Measurements from ENCODE around the gene MESD. TPM values are rescaled to one million over a fixed set of nuclear protein-coding genes. Genes with fewer than 3 reads are reported as not detected.
"Not testable (repeated sequence)": the region's sequence is repeated elsewhere in the genome, so short reads cannot be mapped to it uniquely, and the experiment has no call there.

MESD gene
- total and polyA plus RNA-seq, 2 donors from 2014 or later = 23.3 to 30.9 TPM

DNA sequence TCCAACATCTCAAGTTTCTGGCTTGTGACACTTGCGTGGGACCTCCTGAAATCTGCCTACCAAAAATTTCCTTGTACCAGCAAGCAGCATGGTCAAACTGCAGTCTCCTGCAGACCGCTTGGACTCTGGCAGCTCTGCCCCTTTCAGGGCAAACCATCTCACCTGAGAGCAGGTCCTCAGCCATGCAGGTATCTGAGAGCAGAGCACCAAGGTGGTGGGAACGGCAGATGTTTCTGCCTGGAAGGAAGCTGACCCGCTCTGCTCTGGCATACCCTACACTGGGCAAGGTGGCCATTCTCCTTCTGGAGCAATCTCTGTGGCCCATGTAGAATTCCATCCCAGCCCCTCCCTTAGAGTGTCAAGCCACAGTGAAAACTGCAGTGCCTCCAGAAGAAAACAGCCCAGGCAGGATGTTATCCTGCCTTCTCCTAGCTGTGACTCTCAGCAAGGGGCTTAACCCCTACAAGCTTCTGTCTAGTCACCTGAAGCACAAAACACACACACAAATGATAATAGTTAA lies 21.6 kb downstream of the MESD start:
- Histone ChIP-seq H3K9ac (ENCODE audit: low read length in 3 of 3) (no peak overlapping the region), H3K36me3 (ENCODE audit: control insufficient read depth in 2 of 3, insufficient read depth in 3 of 3, low read length in 3 of 3) (peaks cover 2 to 7% (median 2%) of the 10 kb centered on the region in 3 donors), H3K27ac (ENCODE audit: low read depth in 2 of 2, low read length in 2 of 2) (no peak overlapping the region), H3K9me3 (ENCODE audit: control insufficient read depth in 2 of 3, insufficient read depth in 1 of 3, low read length in 3 of 3) (no peaks in the 10 kb centered on the region), H3K27me3 (ENCODE audit: control insufficient read depth, insufficient read depth, low read length) (no peaks in the 10 kb centered on the region), H3K4me3 (ENCODE audit: low read length in 3 of 3) (no peak overlapping the region), H3K4me1 (ENCODE audit: control insufficient read depth in 2 of 3, insufficient read depth in 2 of 3, low read depth in 1 of 3, low read length in 3 of 3) (no peaks in the 10 kb centered on the region)
- intact Hi-C loops (cut with DNase I) = loop anchor here (10.0 kb wide), 1 partner anchor 513 kb away; no protein-coding TSS in a partner anchor
- no peak for DNase-seq
- TF ChIP-seq CTCF (IDR thresholded peaks at IDR 0.05; ENCODE audit: borderline replicate concordance, extremely low read depth, insufficient read depth) = no peak
- FAIRE-seq = no peak

- FAIRE-seq = no peak
- intact Hi-C loops (cut with DNase I) = loop anchor here (10.0 kb wide), 1 partner anchor 513 kb away; no protein-coding TSS in a partner anchor
- TF ChIP-seq CTCF (IDR thresholded peaks at IDR 0.05; ENCODE audit: borderline replicate concordance, extremely low read depth, insufficient read depth) = no peak
- Histone ChIP-seq H3K27me3 (ENCODE audit: control insufficient read depth, insufficient read depth, low read length) (no peaks in the 10 kb centered on the region), H3K9me3 (ENCODE audit: control insufficient read depth in 2 of 3, insufficient read depth in 1 of 3, low read length in 3 of 3) (no peaks in the 10 kb centered on the region), H3K4me3 (ENCODE audit: low read length in 3 of 3) (no peak overlapping the region), H3K4me1 (ENCODE audit: control insufficient read depth in 2 of 3, insufficient read depth in 2 of 3, low read depth in 1 of 3, low read length in 3 of 3) (no peaks in the 10 kb centered on the region), H3K36me3 (ENCODE audit: control insufficient read depth in 2 of 3, insufficient read depth in 3 of 3, low read length in 3 of 3) (peaks cover 2 to 7% (median 2%) of the 10 kb centered on the region in 3 donors), H3K9ac (ENCODE audit: low read length in 3 of 3) (no peak overlapping the region), H3K27ac (ENCODE audit: low read depth in 2 of 2, low read length in 2 of 2) (no peak overlapping the region)
- DNase-seq = peak in 3 of 5 donors; percentile 43 to 69 (median 52)
Measured at GRCh38 chr15:80967451-80967850, 22.2 kb downstream of the MESD start.

DNA sequence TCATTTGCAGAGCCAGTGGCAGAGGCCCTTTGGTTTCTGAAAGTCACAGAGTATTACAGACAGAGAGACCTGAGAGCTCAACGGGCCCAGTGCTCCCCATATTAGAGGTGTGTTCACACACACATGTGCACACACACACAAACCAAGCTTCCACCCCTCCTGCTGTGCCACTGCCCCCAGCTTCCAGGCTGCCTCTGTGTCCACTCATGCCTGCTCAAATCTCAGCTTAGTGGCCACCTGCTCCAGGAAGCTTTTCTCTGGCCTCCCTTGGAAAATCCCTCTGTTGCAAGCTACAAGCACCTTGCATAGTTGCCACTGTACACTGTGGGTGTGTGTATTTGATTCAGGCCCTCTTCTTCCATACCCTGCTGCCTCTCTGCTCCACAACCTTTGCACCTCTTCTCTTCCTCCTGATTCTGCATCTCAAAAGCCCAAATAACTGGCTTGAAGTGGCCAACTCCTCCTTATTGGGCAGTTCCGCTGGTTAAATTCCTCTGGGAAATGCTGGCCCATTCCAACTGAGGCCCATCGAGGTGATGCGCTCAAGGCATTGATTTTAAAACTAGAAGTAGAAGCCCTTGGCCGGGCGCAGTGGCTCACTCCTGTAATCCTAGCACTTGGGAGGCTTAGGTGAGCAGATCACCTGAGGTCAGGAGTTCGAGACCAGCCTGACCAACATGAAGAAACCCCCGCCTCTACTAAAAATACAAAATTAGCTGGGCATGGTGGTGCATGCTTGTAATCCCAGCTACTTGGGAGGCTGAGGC lies 23.0 kb downstream of the MESD start:
- DNase-seq = no peak
- Histone ChIP-seq H3K4me3 (ENCODE audit: low read length in 3 of 3) (no peak overlapping the region), H3K9ac (ENCODE audit: low read length in 3 of 3) (no peak overlapping the region), H3K36me3 (ENCODE audit: control insufficient read depth in 2 of 3, insufficient read depth in 3 of 3, low read length in 3 of 3) (peaks cover 2 to 7% (median 2%) of the 10 kb centered on the region in 3 donors), H3K27ac (ENCODE audit: low read depth in 2 of 2, low read length in 2 of 2) (no peak overlapping the region), H3K27me3 (ENCODE audit: control insufficient read depth, insufficient read depth, low read length) (no peaks in the 10 kb centered on the region), H3K4me1 (ENCODE audit: control insufficient read depth in 2 of 3, insufficient read depth in 2 of 3, low read depth in 1 of 3, low read length in 3 of 3) (no peaks in the 10 kb centered on the region), H3K9me3 (ENCODE audit: control insufficient read depth in 2 of 3, insufficient read depth in 1 of 3, low read length in 3 of 3) (no peaks in the 10 kb centered on the region)
- TF ChIP-seq CTCF (IDR thresholded peaks at IDR 0.05; ENCODE audit: borderline replicate concordance, extremely low read depth, insufficient read depth) = no peak
- FAIRE-seq = no peak
- intact Hi-C loops (cut with DNase I) = loop anchor here (10.0 kb wide), 1 partner anchor 512 kb away; no protein-coding TSS in a partner anchor

DNA sequence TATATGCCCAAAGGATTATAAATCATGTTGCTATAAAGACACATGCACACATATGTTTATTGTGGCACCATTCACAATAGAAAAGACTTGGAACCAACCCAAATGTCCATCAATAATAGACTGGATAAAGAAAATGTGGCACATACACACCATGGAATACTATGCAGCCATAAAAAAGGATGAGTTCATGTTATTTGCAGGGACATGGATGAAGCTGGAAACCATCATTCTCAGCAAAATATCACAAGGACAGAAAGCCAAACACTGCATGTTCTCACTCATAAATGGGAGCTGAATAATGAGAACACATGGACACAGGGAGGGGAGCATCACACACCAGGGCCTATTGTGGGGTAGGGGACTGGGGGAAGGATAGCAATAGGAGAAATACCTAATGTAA lies 24.2 kb downstream of the MESD start:
- H3K4me3 ChIP-seq (ENCODE audit: low read length in 3 of 3); H3K36me3 ChIP-seq (ENCODE audit: control insufficient read depth in 2 of 3, insufficient read depth in 3 of 3, low read length in 3 of 3); DNase-seq; H3K9me3 ChIP-seq (ENCODE audit: control insufficient read depth in 2 of 3, insufficient read depth in 1 of 3, low read length in 3 of 3); H3K27me3 ChIP-seq (ENCODE audit: control insufficient read depth, insufficient read depth, low read length); H3K27ac ChIP-seq (ENCODE audit: low read depth in 2 of 2, low read length in 2 of 2); H3K4me1 ChIP-seq (ENCODE audit: control insufficient read depth in 2 of 3, insufficient read depth in 2 of 3, low read depth in 1 of 3, low read length in 3 of 3); H3K9ac ChIP-seq (ENCODE audit: low read length in 3 of 3); FAIRE-seq: not testable (repeated sequence)
- intact Hi-C loops (cut with DNase I) = loop anchor here (10.0 kb wide), 1 partner anchor 511 kb away; no protein-coding TSS in a partner anchor
